G401 (cell line): Measurements from ENCODE around the gene RBMS3. TPM values are rescaled to one million over a fixed set of nuclear protein-coding genes. Genes with fewer than 3 reads are reported as not detected.
"Not testable (repeated sequence)": the region's sequence is repeated elsewhere in the genome, so short reads cannot be mapped to it uniquely, and the experiment has no call there.

Experiments
- DNase-seq: peaks from one replicate; pipeline ENCODE4 v3.0.0-alpha.2; 2015; ENCODE audit warnings: low spot score
- in situ Hi-C: cut with HindIII; loops from 2 replicates; pipeline ENCODE4 v1.10.0; 2016; ENCODE audit warnings: low sequenced_read_pairs, mixed read lengths
- total RNA-seq: library from RNA; depleted of rRNA; stranded (reverse); fragments of >200 nt; shearing (Covaris generic); gene quantifications from 2 replicates; pipeline ENCODE4 v1.2.3, GENCODE V29; 2014

RBMS3 gene
- total RNA-seq, 1 experiment from 2014 or later = 0.20 TPM

DNA sequence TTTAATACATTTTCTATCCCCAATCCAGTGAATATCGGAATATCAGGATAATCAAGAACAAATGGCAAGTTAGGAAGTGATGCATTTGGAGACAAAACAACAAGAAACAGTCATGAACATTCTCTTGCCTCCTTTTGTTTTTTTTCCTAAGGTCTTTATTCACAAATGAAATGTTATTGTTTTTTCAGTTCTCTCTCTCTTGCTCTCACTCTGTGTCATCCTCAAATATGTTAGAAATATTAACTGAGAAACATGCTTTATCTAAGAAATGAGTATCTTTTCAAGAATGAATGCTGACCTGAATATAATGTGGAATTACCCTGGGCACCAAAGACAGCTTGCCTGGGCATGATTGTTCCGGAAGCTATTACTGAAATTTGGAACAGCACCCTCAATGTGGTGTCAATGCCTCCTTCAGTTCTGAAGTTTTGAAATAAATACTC lies 51.3 kb downstream of the RBMS3 start:
- DNase-seq = no peak
- in situ Hi-C loops = no loop called here

DNA sequence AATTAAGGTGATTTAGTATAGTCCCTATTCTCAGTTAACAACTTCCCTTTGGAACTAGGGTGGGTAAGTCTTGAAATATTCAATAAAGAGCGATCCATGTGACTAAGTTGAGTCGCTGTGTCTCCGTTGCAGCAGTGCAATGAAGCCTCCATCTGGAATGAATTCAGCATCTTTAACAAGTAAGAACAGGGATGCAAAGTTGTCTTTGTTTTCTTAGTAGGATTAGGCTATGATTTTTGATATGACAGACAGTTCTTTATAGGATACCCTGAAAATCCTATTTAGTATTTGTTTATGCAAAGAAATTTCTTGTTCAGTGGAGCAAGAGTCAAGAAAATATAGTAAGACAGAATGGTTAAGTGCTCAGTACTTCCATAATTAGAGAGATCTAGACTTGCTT lies 52.7 kb downstream of the RBMS3 start:
- DNase-seq = no peak

DNA sequence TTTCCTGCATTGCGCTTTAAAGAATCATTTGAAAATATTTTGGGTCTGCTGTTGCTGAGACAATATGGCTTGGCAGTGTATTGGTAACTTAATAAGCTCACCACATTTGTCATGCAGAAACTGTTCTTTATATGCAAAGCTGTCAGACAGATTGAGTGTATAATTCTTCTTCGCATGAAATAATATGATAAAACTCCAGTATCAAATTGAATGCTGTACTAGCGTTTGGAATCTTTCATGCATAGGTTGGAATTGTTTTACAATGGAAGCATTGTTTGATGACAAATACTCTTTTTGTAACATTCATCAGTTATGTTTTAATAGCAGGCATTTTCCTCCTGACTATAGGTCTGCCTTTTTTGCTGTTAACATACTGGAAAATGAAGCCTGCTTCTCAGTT lies 53.8 kb downstream of the RBMS3 start:
- in situ Hi-C loops = no loop called here
- no peak for DNase-seq

More for the DNA sequence above, 52.7 kb downstream of the RBMS3 start:
- in situ Hi-C loops = no loop called here

DNA sequence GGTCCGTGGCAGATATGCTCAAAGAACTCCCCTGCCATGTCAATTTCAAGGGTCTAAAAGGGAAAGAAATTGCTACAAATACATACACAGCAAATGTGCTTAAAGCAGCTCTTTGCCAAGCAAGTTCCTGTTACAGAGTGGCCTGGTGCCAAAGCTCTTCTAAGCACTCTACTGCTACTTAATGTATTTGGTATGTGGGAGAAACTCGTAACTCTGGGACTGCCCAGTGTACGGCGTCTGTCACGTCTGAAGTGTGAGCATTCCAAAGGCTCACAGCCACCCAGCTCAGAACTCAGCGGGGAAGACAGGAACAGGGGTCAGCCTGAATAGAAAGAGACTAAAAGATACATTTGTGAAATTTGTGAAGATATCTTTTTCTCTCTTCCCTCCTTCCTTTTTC lies 54.6 kb downstream of the RBMS3 start:
- in situ Hi-C loops = no loop called here
- DNase-seq = peak; percentile 8

DNA sequence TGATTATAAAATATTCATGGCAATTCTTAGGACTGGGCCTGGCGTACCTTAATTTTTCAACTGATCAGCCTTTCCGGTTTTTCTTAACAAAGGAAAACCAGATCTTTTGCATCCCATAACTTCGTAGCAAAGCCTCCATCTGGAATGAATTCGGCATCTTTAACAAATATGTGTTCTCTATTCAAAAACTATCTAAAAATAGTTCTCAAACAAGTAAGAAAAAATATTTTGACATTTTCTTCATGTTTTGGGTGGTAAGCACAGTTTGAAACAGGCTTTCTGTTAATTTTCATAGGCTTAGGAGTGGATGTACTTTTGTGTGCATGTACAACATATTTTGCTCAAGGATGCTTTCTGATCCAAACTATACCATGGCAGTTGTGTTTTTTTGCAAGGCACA lies 55.1 kb downstream of the RBMS3 start:
- in situ Hi-C loops = no loop called here
- DNase-seq = no peak

DNA sequence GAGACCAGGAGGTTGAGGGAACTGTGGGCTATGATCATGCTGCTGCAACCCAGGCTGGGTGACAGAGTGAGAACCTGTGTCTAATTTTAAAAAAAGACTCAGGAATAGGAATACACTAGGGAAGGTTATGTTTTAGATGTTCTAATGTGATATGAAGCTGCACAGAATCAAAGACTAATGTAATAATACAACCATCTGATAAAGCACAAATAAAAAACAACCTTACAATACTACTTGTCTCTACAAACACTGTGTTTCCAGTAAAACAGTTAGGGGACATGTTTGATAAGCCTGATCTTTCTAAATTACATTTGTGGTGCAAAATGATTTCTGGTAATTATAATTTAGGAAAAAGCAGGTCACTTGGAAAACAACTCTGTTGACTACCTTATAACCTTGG lies 56.7 kb downstream of the RBMS3 start:
- in situ Hi-C loops = no loop called here
- DNase-seq = no peak

DNA sequence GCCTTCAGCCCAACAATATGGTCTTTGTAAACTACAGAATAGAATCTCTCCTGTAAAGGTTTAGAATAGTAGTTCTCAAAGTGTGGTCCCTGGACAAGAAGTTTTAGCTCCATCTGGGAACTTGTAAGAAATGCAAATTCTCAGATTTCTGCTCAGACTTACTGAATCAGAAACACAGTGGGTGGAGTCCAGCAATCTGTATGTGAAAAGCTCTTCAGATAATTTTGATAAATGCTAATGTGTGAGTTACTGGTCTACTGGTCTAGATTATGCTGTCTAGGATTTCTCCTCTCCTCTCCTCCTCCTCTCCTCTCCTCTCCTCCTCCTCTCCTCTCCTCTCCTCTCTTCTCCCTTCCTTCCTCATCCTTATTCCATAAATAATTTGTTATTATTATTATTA lies 57.5 kb downstream of the RBMS3 start:
- no peak for DNase-seq
- in situ Hi-C loops = no loop called here

DNA sequence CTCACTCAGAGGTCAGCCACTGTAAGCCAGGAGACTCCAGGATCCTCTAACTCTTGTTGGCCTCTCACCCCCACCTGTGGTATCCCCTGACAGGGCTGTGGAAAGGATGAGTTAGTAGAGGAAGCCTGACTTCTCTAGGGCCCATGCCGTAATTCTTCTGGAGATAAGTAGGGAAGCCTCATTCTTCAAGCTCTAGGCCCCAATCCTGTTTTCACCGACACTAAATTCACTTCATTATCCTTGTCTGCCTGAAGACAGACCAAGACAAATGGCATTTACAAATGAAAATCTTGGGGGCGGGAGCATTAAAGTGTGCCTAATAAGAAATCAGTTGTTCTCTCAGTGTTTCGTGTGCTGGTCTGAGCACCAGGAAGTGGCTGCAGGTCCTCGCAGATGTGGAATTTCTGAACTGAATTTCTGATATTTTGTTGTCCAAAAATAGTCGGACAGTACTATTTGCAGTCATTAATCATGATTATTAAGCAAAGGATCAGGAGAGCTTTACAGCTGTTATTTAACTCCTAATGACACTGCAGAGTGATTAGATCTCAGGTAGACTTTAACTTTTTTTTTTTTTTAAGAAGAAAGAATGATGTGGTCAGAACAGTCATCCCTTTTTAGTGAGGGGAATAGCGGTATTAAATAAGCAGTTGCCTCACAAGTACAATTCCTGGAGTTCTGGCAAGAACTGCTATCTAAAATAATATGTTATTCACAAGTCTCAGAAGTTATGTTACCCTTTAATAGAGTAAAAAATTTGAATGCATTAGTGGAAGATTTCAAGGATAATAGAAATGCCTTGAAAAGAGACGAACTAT lies 58.4 kb downstream of the RBMS3 start:
- no peak for DNase-seq
- in situ Hi-C loops = no loop called here

DNA sequence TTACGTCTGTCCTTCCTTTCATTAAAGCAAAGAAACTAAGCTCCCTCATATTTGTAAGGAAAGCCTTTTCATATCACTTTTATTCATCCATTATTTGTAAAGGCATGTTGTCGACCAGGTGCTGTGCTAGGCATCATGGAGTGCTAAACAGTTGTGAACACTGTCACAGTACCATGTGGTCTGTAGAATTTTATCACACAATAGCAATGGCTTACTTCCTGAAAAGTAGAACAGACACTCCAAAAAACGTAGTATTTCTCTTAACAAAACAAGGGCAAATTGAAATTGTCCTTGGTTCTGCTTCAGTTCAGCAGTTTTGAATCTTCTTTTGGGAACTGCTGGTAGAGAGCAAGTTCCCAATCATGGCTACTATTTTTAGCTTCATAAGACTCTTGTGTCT lies 63.3 kb downstream of the RBMS3 start:
- in situ Hi-C loops = no loop called here
- no peak for DNase-seq

DNA sequence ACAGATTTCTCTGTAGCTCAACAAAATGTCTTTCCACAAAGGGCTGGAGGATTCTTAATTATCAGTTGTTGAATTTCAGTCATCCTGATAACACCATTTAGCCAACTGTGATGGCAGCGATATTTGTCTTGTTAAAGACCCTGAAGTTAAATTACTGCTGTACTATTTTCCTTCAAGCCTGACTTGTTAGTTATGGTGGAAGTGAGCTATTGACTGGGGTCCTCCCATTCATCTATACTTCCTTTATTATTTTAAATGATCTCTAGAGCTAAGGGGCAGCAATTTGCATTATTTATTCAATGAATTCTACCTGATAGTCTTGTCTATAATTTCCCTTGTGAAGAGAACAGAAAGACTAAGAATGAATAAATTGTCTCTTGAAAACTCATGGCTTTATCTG lies 64.1 kb downstream of the RBMS3 start:
- in situ Hi-C loops = no loop called here
- no peak for DNase-seq

DNA sequence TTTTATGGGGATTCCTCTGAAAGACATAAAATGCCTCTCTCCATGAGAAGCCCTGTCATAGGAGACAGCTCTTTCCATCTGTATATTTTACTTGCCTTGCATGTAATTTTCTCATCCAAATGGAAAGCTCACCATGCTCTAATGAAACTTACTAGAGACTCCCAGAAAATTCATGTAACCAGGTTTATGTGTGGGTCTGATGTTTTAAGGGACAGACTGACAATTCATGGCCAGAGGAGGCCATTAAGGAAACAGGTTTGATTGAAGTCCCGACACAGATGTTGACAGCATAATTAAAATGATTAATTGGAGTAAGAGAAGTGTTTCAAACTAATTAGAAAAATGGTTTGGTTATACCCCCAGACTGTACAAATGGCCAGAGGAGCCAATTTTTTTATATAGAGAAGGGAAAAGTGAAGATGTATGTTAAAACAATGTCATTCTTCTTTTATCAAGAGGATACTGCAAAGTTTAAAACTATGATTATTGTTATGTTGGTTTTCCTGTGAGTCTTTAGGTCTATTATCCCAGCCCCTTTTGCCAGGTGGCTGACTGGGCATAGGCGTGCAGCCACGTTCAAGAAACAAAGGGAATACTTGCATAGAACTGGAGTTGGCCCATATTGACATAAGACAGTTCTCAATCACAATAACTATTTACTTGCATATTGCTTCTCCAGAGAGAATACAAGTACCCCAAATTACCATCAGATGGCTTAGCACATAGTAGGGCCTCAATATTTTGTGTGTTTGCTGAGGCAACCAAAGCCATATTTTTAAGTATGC lies 64.8 kb downstream of the RBMS3 start:
- in situ Hi-C loops = no loop called here
- DNase-seq = no peak

DNA sequence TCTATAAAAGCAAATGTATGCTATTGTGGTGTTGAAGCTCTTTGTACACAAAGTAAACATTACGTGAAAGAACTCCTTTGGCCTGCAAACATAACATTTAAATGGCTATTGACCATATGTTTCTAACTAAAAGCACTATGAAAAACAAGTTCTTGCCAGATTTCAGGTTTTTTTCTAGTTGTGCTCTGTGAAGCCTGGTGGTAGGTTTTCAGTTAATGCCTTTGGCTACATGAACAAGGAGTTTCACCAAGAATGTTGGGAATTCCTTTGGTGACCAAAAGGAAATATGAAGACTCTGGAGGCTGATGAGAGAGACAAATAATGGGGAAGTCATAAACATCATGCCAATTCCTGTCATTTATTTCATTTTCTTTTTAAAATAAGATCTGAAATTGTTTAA lies 66.0 kb downstream of the RBMS3 start:
- in situ Hi-C loops = no loop called here
- DNase-seq = no peak

DNA sequence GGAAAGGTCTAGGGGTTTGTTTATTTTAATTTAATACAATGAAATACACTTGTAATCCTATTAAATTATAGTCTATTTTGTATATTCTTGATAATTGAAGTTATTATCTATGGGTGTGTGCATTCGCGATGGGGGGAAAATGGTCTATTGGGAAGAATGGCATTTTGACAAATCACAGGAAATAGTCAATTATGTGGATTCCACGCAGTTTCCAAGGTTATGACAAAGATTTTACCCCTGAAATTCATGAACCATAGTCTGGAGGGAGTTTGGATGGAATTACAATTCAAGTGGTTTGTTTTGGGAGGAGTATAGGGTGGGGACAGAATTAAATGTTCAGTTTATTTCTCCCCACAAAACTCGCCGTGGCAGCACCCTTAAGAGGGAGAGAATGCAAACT lies 66.5 kb downstream of the RBMS3 start:
- DNase-seq = no peak
- in situ Hi-C loops = no loop called here

DNA sequence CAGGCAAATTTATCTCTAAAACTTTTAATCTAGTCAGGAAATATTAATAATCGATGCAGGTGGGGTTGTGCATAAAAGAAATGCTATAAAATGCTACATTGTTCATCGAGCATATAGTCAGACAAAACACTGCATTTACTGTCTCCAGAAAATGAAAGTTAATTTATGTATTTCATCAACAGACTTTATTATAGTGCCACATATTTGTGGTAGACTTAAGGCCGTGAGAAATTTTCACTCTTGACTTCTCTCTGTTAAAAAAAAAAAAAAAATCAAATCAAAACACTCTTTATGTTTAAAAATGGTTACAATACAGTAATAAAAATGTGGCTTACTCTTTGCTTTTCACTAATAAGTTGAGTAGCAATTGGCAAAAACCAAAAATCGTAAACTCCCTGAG lies 67.4 kb downstream of the RBMS3 start:
- no peak for DNase-seq
- in situ Hi-C loops = no loop called here

DNA sequence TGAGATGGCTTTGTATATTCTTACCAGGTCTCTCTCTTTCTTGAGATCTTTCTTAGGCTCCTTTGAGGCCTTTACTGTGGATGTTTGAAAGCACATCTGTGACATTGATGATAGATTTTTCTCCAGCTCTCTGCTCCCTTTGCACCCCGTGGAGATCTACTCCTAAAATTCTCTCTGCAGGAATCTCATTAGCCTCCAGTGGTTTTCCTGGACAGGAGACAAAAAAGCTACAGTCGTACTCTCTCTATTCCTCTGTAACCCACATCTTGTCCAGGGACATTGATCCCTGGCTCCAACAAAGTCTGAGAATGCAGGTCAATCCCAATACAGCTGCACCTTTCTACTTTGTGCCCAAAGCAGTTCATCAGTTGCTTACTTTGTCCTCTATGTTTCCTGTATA lies 68.2 kb downstream of the RBMS3 start:
- in situ Hi-C loops = no loop called here
- no peak for DNase-seq

DNA sequence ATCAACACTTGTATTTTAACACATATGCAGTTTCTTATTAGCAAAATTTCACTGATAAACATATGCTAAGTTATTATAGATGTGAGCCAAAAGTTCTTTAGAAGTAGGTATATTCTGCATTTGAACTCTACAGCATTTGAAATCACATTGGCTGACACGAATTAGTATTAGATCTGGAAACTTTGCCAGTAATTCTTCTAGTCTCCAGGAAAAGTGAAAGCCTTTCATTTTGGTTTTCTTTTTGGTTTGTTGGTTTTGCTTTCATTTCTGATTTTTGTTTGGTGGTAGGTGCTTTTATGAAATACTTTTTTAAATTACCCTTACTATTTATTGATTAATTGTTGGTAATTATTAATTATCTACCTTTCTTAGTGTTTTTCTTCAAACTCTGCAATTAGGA lies 72.9 kb downstream of the RBMS3 start:
- no peak for DNase-seq
- in situ Hi-C loops = no loop called here

DNA sequence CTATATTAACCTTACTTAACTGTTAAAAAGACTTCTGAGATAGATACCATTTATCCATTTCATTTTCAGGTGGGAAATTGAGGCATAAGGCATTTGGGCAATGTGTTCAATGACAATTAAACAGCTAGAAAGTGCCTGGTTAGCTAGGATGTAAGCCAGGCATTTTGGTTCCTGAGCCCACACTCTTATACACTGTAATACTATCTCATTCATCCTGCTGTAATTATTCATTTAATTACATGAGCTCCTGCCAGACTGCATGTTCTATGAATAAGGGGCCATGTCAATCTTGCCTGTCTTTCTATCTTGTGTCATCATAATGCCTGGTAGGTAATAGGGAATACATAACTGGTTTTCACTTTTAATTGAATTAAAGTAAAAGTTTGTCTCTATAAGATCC lies 74.0 kb downstream of the RBMS3 start:
- in situ Hi-C loops = no loop called here
- DNase-seq = no peak

DNA sequence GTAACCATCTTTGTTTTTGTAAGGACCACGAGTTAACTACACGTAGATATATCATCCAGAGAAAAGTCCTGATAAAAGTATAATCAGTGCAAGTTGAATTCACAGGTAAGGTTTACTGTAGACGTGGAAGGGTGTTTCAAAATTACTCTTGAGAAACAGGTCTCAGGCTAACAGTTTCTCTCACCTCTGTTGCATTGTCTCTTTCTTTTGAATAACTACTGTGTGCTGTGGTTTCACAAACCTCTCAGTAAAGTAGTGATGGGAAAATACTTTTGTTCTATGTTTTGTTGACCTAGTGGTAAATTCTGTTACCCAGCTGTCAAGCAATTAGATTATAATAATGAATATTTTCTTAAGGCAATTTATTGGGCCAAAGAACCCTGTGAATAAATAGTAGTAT lies 75.2 kb downstream of the RBMS3 start:
- no peak for DNase-seq
- in situ Hi-C loops = no loop called here

DNA sequence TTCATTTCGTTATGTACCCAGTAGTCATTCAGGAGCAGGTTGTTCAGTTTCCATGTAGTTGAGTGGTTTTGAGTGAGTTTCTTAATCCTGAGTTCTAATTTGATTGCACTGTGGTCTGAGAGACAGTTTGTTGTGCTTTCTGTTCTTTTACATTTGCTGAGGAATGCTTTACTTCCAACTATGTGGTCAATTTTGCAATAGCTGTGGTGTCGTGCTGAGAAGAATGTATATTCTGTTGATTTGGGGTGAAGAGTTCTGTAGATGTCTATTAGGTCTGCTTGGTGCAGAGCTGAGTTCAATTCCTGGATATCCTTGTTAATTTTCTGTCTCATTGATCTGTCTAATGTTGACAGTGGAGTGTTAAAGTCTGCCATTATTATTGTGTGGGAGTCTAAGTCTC lies 79.4 kb downstream of the RBMS3 start:
- in situ Hi-C loops, DNase-seq: not testable (repeated sequence)

DNA sequence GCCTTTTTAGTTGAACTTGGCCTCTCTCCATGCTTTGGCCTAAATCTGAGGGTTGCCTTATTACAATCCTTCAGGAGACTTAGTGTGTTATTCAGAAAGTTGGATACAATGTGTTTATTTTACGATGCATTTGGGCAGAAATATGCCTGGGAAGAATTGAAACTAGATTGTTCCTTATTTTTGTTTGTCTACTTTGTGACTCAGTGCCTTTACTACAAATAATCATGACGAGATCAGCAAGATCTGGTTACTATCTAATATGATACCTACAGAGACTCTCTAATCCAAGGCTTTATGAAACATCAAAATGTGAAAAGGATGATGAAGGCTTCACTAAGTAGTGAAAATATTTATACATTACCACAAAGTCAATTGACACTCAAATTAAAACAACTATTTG lies 82.2 kb downstream of the RBMS3 start:
- DNase-seq = no peak
- in situ Hi-C loops = no loop called here

DNA sequence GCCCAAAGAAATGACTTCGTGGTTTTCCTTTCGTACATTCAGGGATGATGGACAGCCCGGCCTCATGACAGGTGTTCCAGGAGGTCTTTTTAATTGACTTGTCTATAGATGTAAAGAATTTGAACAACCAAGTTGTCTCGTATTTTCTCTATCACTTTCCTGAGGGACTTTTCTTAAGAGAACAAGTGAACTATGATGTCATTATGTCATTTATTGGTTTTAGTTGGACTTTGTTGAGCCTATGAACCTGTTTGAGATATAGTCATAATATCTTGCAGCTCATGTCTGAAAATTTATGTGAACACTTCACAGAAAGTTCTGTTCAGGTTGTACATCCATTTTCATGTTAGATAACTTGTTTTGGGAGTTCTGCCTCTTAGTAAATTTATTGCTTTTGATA lies 89.2 kb downstream of the RBMS3 start:
- DNase-seq = no peak
- in situ Hi-C loops = no loop called here
